SJCRH30 (cell line): Measurements from ENCODE around the gene SYNDIG1. TPM values are rescaled to one million over a fixed set of nuclear protein-coding genes. Genes with fewer than 3 reads are reported as not detected.

Source experiments
- DNase-seq, 2 experiments: peaks; one replicate each; pipeline ENCODE4 v3.0.0-alpha.2; 2015 to 2020
- H3K27ac ChIP-seq: fragments of 250-450 bp; sonication (Bioruptor Pico); 2 replicates; pipeline ENCODE4 v1.5.1; 2020; ENCODE audit warnings: mild to moderate bottlenecking, moderate library complexity
- H3K27me3 ChIP-seq: fragments of 250-450 bp; sonication (Bioruptor Pico); 2 replicates; pipeline ENCODE4 v1.5.1; 2020; ENCODE audit warnings: mild to moderate bottlenecking, moderate library complexity
- H3K36me3 ChIP-seq: fragments of 250-450 bp; sonication (Bioruptor Pico); 2 replicates; pipeline ENCODE4 v1.5.1; 2020; ENCODE audit warnings: mild to moderate bottlenecking, moderate library complexity
- H3K4me1 ChIP-seq: fragments of 250-450 bp; sonication (Bioruptor Pico); 2 replicates; pipeline ENCODE4 v1.5.1; 2020; ENCODE audit warnings: mild to moderate bottlenecking, moderate library complexity
- H3K4me3 ChIP-seq: fragments of 250-450 bp; sonication (Bioruptor Pico); 2 replicates; pipeline ENCODE4 v1.5.1; 2020; ENCODE audit warnings: mild to moderate bottlenecking, moderate library complexity
- H3K9me3 ChIP-seq: fragments of 250-450 bp; sonication (Bioruptor Pico); replicated peaks from 2 replicates; pipeline ENCODE4 v1.5.1; 2020; ENCODE audit warnings: mild to moderate bottlenecking, moderate library complexity
- total RNA-seq: library from RNA; depleted of rRNA; stranded (reverse); fragments of >200 nt; shearing (Covaris generic); gene quantifications from 2 replicates; pipeline ENCODE4 v1.2.3, GENCODE V29; 2014

Gene SYNDIG1
- total RNA-seq, 1 experiment from 2014 or later: not detected

DNA sequence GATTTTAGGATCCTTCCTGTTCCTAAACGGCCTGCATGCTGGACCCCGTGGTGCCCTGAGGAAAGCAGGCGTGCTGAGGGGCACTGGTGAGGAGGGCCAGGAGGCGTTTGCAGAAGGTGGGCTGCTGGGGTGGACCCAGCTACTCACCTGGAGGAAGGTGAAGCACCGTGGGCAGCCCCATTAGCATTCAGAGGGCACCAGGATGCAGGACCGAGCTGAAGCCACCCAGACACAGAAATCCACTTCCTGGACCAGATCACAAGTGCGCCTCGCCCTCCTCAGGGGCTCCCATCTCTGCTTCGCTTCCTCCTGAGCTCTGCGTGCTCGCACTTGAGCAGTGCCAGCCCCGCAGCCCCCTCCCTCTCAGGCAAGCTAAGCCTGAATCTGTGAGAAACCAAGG is 187.0 kb downstream of the SYNDIG1 start:
- H3K4me1 ChIP-seq: peaks cover 31% of the 10 kb centered on the region
- no peak for DNase-seq
- H3K9me3 ChIP-seq: no peaks in the 10 kb centered on the region
- no peak overlapping the region for H3K4me3 ChIP-seq
- no peaks in the 10 kb centered on the region for H3K27me3 ChIP-seq
- no peak overlapping the region for H3K27ac ChIP-seq
- no peaks in the 10 kb centered on the region for H3K36me3 ChIP-seq

- Histone ChIP-seq H3K4me1 (peaks cover 29% of the 10 kb centered on the region), H3K36me3 (no peaks in the 10 kb centered on the region), H3K27me3 (no peaks in the 10 kb centered on the region), H3K9me3 (no peaks in the 10 kb centered on the region), H3K4me3 (no peak overlapping the region), H3K27ac (no peak overlapping the region)
- DNase-seq: no peak
Observed at GRCh38 chr20:24657196-24657595, 187.8 kb downstream of the SYNDIG1 start.

DNA sequence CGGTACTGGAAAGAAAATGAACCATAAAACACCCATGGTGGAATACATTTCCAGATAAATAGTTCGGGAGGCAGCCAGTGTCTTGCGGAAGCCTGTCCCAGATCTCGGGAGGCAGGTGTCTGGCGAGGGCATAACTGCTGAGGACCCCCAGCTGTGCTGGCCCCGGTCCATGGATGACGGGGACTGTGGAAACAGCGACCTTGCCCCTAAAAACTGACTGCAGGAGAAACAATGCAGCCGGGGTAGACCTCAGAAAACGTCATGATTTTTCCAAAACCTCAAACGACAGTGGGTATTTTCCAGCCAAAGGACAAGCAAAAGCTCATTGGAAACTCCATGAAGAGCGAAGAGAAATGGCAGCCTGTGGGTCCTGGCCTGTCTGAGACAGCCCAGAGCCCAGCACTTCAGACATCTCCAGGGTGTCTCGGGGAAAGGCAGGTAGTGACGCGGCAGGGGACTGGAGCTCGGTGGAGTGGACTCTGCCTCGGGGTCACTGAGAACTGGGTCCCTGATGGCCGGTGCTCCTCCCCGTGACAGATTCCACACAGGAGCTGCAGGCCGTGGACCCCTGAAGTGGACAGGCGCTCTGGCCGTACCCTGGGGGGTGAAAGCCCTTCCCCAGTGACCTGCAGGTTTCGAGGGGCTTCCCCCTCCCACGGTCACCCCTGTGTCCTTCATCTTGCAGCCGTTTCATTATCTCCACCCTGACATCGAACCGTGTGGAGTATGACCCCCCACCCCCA is 188.6 kb downstream of the SYNDIG1 start:
- no peak overlapping the region for H3K4me3 ChIP-seq
- peak; percentile 39 to 51 for DNase-seq
- no peak overlapping the region for H3K27ac ChIP-seq
- H3K4me1 ChIP-seq: peaks cover 29% of the 10 kb centered on the region
- H3K36me3 ChIP-seq: no peaks in the 10 kb centered on the region
- H3K27me3 ChIP-seq: no peaks in the 10 kb centered on the region
- H3K9me3 ChIP-seq: no peaks in the 10 kb centered on the region

- Histone ChIP-seq H3K27ac (no peak overlapping the region), H3K27me3 (no peaks in the 10 kb centered on the region), H3K9me3 (no peaks in the 10 kb centered on the region), H3K36me3 (no peaks in the 10 kb centered on the region), H3K4me1 (peaks cover 30% of the 10 kb centered on the region), H3K4me3 (no peak overlapping the region)
- DNase-seq: no peak
Observed at GRCh38 chr20:24658920-24659660, 189.7 kb downstream of the SYNDIG1 start.

- no peaks in the 10 kb centered on the region for H3K9me3 ChIP-seq
- peaks cover 30% of the 10 kb centered on the region for H3K4me1 ChIP-seq
- H3K36me3 ChIP-seq: no peaks in the 10 kb centered on the region
- H3K4me3 ChIP-seq: no peak overlapping the region
- no peak for DNase-seq
- no peaks in the 10 kb centered on the region for H3K27me3 ChIP-seq
- no peak overlapping the region for H3K27ac ChIP-seq
Observed at GRCh38 chr20:24659835-24660234, 190.4 kb downstream of the SYNDIG1 start.

- H3K27ac ChIP-seq: no peak overlapping the region
- H3K9me3 ChIP-seq: no peaks in the 10 kb centered on the region
- H3K27me3 ChIP-seq: no peaks in the 10 kb centered on the region
- H3K4me3 ChIP-seq: no peak overlapping the region
- no peaks in the 10 kb centered on the region for H3K36me3 ChIP-seq
- peaks cover 30% of the 10 kb centered on the region for H3K4me1 ChIP-seq
- DNase-seq: no peak
Observed at GRCh38 chr20:24660651-24661050, 191.2 kb downstream of the SYNDIG1 start.

GRCh38 chr20:24661255-24661654 is 191.8 kb downstream of the SYNDIG1 start:
- H3K4me3 ChIP-seq: no peak overlapping the region
- H3K27me3 ChIP-seq: no peaks in the 10 kb centered on the region
- no peak for DNase-seq
- no peak overlapping the region for H3K27ac ChIP-seq
- H3K36me3 ChIP-seq: no peaks in the 10 kb centered on the region
- no peaks in the 10 kb centered on the region for H3K9me3 ChIP-seq
- H3K4me1 ChIP-seq: peaks cover 30% of the 10 kb centered on the region

GRCh38 chr20:24662322-24662721 is 192.9 kb downstream of the SYNDIG1 start:
- H3K4me3 ChIP-seq: no peak overlapping the region; the same call in 1 of the 2 replicates
- H3K36me3 ChIP-seq: no peaks in the 10 kb centered on the region
- H3K27ac ChIP-seq: peak overlapping the region; percentile 36; the same call in 1 of the 2 replicates
- H3K4me1 ChIP-seq: peaks cover 30% of the 10 kb centered on the region
- H3K9me3 ChIP-seq: no peaks in the 10 kb centered on the region
- peak; percentile 74 to 85 for DNase-seq
- H3K27me3 ChIP-seq: no peaks in the 10 kb centered on the region

- DNase-seq: peak; percentile 54 to 76
Observed at GRCh38 chr20:24662752-24663365, 193.4 kb downstream of the SYNDIG1 start.

DNA sequence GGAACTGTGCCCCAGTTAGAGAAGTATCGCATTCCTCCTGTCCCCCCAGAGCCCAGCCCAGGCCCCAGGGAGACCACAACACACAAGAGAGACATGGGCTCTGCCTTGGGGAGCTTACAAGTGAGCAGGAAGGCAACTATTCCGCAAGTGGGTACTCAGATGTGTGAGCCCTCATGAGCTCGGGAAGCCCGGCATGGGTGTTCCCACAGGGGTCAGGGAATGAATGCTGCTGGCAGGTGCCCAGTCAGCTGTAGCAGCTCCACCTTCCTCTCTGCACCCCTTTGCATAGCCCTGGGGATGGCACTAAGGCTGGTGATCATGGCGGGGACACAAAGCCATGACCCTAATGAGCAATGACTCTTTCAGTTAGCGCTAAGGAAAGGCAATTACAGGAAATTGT is 194.1 kb downstream of the SYNDIG1 start:
- peaks cover 22% of the 10 kb centered on the region for H3K4me1 ChIP-seq
- peak overlapping the region; percentile 36 for H3K27ac ChIP-seq
- no peaks in the 10 kb centered on the region for H3K9me3 ChIP-seq
- no peaks in the 10 kb centered on the region for H3K36me3 ChIP-seq
- no peak overlapping the region; the same call in 1 of the 2 replicates for H3K4me3 ChIP-seq
- no peaks in the 10 kb centered on the region for H3K27me3 ChIP-seq
- peak; percentile 33 to 58 for DNase-seq

More at GRCh38 chr20:24662752-24663365, 193.4 kb downstream of the SYNDIG1 start:
- H3K27ac ChIP-seq: peak overlapping the region; percentile 36
- no peaks in the 10 kb centered on the region for H3K36me3 ChIP-seq
- H3K4me1 ChIP-seq: peaks cover 26% of the 10 kb centered on the region
- no peaks in the 10 kb centered on the region for H3K9me3 ChIP-seq
- H3K27me3 ChIP-seq: no peaks in the 10 kb centered on the region
- H3K4me3 ChIP-seq: peak overlapping the region; percentile 21

GRCh38 chr20:24664266-24664986 is 195.0 kb downstream of the SYNDIG1 start:
- no peaks in the 10 kb centered on the region for H3K36me3 ChIP-seq
- DNase-seq: no peak
- no peak overlapping the region for H3K4me3 ChIP-seq
- H3K4me1 ChIP-seq: peaks cover 22% of the 10 kb centered on the region
- H3K27ac ChIP-seq: no peak overlapping the region
- H3K27me3 ChIP-seq: no peaks in the 10 kb centered on the region
- H3K9me3 ChIP-seq: no peaks in the 10 kb centered on the region

DNA sequence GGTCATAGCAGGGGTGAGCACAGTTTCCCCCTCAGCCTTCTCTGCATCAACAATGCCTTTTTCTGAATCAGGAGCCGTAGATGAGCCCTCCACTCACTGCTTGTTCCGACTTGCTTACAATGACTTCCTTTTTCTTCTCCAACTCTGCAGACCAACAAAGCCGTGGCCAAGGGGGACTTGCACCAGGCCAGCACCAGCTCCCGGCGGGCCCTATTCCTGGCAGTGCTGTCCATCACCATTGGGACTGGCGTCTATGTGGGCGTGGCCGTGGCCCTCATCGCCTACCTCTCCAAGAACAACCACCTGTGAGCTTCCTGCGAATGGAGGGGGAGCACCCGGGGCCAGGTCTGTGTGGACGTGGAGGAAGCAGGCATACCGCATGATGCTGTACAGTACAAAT is 195.8 kb downstream of the SYNDIG1 start:
- Histone ChIP-seq H3K4me1 (peaks cover 22% of the 10 kb centered on the region), H3K27ac (no peak overlapping the region), H3K36me3 (no peaks in the 10 kb centered on the region), H3K27me3 (no peaks in the 10 kb centered on the region), H3K9me3 (no peaks in the 10 kb centered on the region), H3K4me3 (no peak overlapping the region)
- DNase-seq: no peak

- Histone ChIP-seq H3K4me1 (peaks cover 22% of the 10 kb centered on the region), H3K27me3 (no peaks in the 10 kb centered on the region), H3K36me3 (no peaks in the 10 kb centered on the region), H3K4me3 (no peak overlapping the region), H3K27ac (no peak overlapping the region), H3K9me3 (no peaks in the 10 kb centered on the region)
- DNase-seq: no peak
Observed at GRCh38 chr20:24665741-24666191, 196.3 kb downstream of the SYNDIG1 start.

DNA sequence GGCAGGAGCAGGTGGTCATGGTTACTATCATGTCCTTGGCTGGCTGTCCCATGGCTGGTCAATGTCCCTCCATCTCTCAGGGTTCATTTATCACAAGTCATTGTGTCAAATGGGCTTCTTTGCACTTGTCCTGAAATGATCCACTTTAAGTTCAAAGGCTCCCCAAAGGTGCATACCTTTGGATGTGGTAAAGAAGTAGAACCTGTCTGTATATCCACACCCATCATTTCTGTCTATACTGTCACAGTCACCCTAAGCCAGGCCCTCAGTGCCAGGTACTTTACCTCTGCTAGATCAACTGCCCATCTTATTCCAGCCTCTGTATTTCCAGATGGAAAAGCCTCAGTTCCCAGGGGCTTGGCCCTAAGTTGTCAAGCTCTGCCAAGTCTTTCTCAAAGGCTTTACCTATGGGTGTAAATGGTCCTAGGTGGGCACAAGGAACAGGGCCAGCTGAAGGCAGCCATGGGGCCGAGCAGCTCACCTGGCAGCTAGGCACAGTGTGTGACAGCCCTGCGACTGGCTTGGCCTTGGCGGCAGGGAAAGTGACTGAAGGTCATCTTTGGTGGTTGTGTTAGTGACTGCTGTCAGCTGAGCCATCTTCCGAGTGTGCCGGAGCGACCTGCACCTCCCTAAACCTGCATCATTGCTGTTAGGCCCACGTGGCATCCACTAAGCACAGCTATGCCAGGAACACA is 198.4 kb downstream of the SYNDIG1 start:
- DNase-seq: no peak
- Histone ChIP-seq H3K36me3 (no peaks in the 10 kb centered on the region), H3K4me3 (no peak overlapping the region), H3K27ac (no peak overlapping the region), H3K4me1 (peaks cover 16% of the 10 kb centered on the region), H3K9me3 (no peaks in the 10 kb centered on the region), H3K27me3 (no peaks in the 10 kb centered on the region)
